ENCODE results near the gene TMEM26. TPM values are rescaled to one million over a fixed set of nuclear protein-coding genes. Genes with fewer than 3 reads are reported as not detected.

The TMEM26 gene
- total RNA-seq, 1 donor from 2014 or later, result under 0.01 TPM

GRCh38 chr10:61486251-61486650 is 33.1 kb upstream of the TMEM26 start:
- FAIRE-seq, result no peak

GRCh38 chr10:61481597-61481996 is 28.4 kb upstream of the TMEM26 start:
- no peak for FAIRE-seq
- no peak for TF ChIP-seq CTCF (IDR thresholded peaks at IDR 0.05; ENCODE audit: insufficient read depth, low read length, severe bottlenecking)

More at GRCh38 chr10:61486251-61486650, 33.1 kb upstream of the TMEM26 start:
- no peak for TF ChIP-seq CTCF (IDR thresholded peaks at IDR 0.05; ENCODE audit: insufficient read depth, low read length, severe bottlenecking)
- no peak overlapping the region for H3K4me3 ChIP-seq (ENCODE audit: low read depth, low read length)
- H3K27me3 ChIP-seq (ENCODE audit: control insufficient read depth, insufficient read depth, low read length), result no peaks in the 10 kb centered on the region
- DNase-seq (ENCODE audit: low read depth), result no peak
- H3K36me3 ChIP-seq (ENCODE audit: control insufficient read depth, insufficient read depth, low read length), result no peaks in the 10 kb centered on the region

GRCh38 chr10:61480208-61480607 is 27.0 kb upstream of the TMEM26 start:
- DNase-seq (ENCODE audit: low read depth), result no peak
- H3K4me3 ChIP-seq (ENCODE audit: low read depth, low read length), result no peak overlapping the region
- FAIRE-seq, result no peak
- no peaks in the 10 kb centered on the region for H3K27me3 ChIP-seq (ENCODE audit: control insufficient read depth, insufficient read depth, low read length)
- TF ChIP-seq CTCF (IDR thresholded peaks at IDR 0.05; ENCODE audit: insufficient read depth, low read length, severe bottlenecking), result no peak
- no peaks in the 10 kb centered on the region for H3K36me3 ChIP-seq (ENCODE audit: control insufficient read depth, insufficient read depth, low read length)

More at GRCh38 chr10:61481597-61481996, 28.4 kb upstream of the TMEM26 start:
- Histone ChIP-seq H3K36me3 (ENCODE audit: control insufficient read depth, insufficient read depth, low read length) (no peaks in the 10 kb centered on the region), H3K4me3 (ENCODE audit: low read depth, low read length) (no peak overlapping the region), H3K27me3 (ENCODE audit: control insufficient read depth, insufficient read depth, low read length) (no peaks in the 10 kb centered on the region)
- DNase-seq (ENCODE audit: low read depth), result no peak

- no peaks in the 10 kb centered on the region for H3K27me3 ChIP-seq (ENCODE audit: control insufficient read depth, insufficient read depth, low read length)
- DNase-seq (ENCODE audit: low read depth) (no peak), FAIRE-seq (no peak)
- TF ChIP-seq CTCF (IDR thresholded peaks at IDR 0.05; ENCODE audit: insufficient read depth, low read length, severe bottlenecking), result no peak
- no peak overlapping the region for H3K4me3 ChIP-seq (ENCODE audit: low read depth, low read length)
- no peaks in the 10 kb centered on the region for H3K36me3 ChIP-seq (ENCODE audit: control insufficient read depth, insufficient read depth, low read length)
Observed at GRCh38 chr10:61478621-61479312, 25.6 kb upstream of the TMEM26 start.

- FAIRE-seq (no peak), DNase-seq (ENCODE audit: low read depth) (no peak)
- no peaks in the 10 kb centered on the region for H3K36me3 ChIP-seq (ENCODE audit: control insufficient read depth, insufficient read depth, low read length)
- TF ChIP-seq CTCF (IDR thresholded peaks at IDR 0.05; ENCODE audit: insufficient read depth, low read length, severe bottlenecking), result no peak
- no peaks in the 10 kb centered on the region for H3K27me3 ChIP-seq (ENCODE audit: control insufficient read depth, insufficient read depth, low read length)
- no peak overlapping the region for H3K4me3 ChIP-seq (ENCODE audit: low read depth, low read length)
Observed at GRCh38 chr10:61477451-61477850, 24.3 kb upstream of the TMEM26 start.

GRCh38 chr10:61476529-61476928 is 23.3 kb upstream of the TMEM26 start:
- no peaks in the 10 kb centered on the region for H3K27me3 ChIP-seq (ENCODE audit: control insufficient read depth, insufficient read depth, low read length)
- no peak for FAIRE-seq
- no peak for TF ChIP-seq CTCF (IDR thresholded peaks at IDR 0.05; ENCODE audit: insufficient read depth, low read length, severe bottlenecking)

More at GRCh38 chr10:61476529-61476928, 23.3 kb upstream of the TMEM26 start:
- Histone ChIP-seq H3K36me3 (ENCODE audit: control insufficient read depth, insufficient read depth, low read length) (no peaks in the 10 kb centered on the region), H3K4me3 (ENCODE audit: low read depth, low read length) (no peak overlapping the region)
- DNase-seq (ENCODE audit: low read depth), result no peak

Data from bronchial epithelial cell (primary cell).